ENCODE data around the gene TBC1D22A. TPM values are rescaled to one million over a fixed set of nuclear protein-coding genes. Genes with fewer than 3 reads are reported as not detected.
A peak's percentile ranks its signal among the peaks of the same experiment; 100 is the strongest.

The TBC1D22A gene
- total RNA-seq, 1 donor from 2014 or later: 34.1 TPM

DNA sequence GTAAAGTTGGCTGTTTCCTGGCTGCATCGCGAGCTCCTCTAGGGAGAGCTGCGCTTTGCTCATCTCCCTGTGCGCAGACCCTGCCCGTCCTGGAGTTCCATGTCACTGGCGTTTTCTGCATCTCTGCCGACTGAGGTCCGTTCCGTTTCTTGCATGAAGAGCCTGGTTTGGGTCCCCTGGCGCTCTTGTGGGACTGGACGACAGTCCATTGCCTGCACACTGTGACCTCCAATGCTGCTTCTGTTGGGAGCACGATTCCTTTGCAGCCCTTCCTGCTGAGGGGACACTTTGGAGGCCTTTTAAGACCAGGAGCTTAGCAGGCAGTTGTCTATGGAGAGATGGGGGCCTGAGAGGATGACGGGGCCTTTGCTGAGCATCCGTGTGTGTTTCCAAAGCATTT lies 90.3 kb downstream of the TBC1D22A start:
- Histone ChIP-seq H3K36me3 (peaks cover 13% of the 10 kb centered on the region), H3K27ac (no peak overlapping the region), H3K27me3 (ENCODE audit: low read depth) (no peaks in the 10 kb centered on the region), H3K9me3 (no peaks in the 10 kb centered on the region), H3K4me1 (no peaks in the 10 kb centered on the region), H3K4me3 (no peak overlapping the region)
- TF ChIP-seq, protein P1, sequence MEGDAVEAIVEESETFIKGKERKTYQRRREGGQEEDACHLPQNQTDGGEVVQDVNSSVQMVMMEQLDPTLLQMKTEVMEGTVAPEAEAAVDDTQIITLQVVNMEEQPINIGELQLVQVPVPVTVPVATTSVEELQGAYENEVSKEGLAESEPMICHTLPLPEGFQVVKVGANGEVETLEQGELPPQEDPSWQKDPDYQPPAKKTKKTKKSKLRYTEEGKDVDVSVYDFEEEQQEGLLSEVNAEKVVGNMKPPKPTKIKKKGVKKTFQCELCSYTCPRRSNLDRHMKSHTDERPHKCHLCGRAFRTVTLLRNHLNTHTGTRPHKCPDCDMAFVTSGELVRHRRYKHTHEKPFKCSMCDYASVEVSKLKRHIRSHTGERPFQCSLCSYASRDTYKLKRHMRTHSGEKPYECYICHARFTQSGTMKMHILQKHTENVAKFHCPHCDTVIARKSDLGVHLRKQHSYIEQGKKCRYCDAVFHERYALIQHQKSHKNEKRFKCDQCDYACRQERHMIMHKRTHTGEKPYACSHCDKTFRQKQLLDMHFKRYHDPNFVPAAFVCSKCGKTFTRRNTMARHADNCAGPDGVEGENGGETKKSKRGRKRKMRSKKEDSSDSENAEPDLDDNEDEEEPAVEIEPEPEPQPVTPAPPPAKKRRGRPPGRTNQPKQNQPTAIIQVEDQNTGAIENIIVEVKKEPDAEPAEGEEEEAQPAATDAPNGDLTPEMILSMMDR (IDR thresholded peaks at IDR 0.05): no peak
- ATAC-seq (no peak), DNase-seq (no peak)
- intact Hi-C loops (cut with DNase I): no loop called here

DNA sequence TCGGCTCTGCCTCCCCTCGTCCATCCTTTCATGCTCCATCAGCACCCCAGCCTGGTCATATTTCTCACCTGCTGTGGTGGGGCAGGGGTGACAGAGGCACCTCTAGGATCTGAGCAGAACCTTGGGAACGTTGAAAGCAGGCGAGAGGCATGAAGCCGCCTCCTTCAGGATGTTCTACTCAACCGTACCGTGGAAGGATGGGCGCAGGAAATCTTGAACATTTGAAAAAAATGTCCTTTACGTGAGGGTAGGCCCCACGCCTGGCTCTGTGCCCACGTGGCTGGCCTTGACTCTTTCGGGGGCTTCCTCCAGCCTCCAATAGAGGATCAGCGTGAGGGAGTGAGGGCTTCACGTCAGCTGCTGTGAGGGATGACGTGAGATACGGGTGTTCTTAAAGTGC lies 90.7 kb downstream of the TBC1D22A start:
- Histone ChIP-seq H3K27me3 (ENCODE audit: low read depth) (no peaks in the 10 kb centered on the region), H3K36me3 (peaks cover 13% of the 10 kb centered on the region), H3K4me3 (no peak overlapping the region), H3K4me1 (no peaks in the 10 kb centered on the region), H3K9me3 (no peaks in the 10 kb centered on the region), H3K27ac (no peak overlapping the region)
- TF ChIP-seq, protein P1 (IDR thresholded peaks at IDR 0.05): no peak
- ATAC-seq: no peak
- intact Hi-C loops (cut with DNase I): no loop called here
- no peak for DNase-seq

DNA sequence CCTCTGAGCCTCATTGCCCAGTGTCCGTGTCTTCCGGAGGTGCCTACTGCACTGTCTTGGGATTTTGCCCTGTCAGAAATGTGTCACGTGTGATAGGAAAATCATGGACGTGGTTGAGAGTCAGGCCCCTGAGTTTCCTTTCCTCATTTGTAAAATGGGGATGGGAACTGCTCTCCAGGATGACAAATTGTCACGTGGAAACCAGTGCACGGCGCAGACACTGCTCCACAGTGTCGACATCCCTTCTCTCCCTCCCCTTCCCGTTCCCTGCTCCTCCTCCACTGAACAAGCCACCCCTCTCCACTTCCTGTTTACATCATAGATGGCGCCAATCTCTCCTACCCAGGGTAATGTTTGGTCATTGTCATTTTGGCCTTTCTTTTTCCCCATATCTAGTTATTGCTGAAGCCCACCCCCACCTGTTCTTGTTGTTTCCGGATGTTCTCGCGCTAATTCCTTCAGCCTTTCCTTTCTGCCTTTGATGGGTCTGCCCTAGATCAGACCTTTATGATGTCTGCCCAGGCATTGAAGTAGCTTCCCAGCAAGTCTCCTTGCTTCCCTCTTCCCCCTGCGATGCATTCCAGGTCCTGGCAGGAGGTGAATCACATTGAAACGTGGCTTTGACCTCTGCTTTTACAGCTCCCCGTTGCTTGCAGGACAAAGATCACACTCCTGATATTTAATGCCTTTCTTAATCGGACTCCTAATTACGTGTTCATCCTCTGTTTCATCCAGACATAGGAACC lies 91.8 kb downstream of the TBC1D22A start:
- Histone ChIP-seq H3K4me1 (no peaks in the 10 kb centered on the region), H3K4me3 (peak overlapping the region; percentile 14), H3K27ac (peak overlapping the region; percentile 55), H3K36me3 (peaks cover 13% of the 10 kb centered on the region), H3K9me3 (no peaks in the 10 kb centered on the region), H3K27me3 (ENCODE audit: low read depth) (no peaks in the 10 kb centered on the region)
- ATAC-seq: peak; percentile 88 to 94
- intact Hi-C loops (cut with DNase I): no loop called here
- TF ChIP-seq, protein P1 (IDR thresholded peaks at IDR 0.05): no peak
- peak; percentile 76 for DNase-seq

DNA sequence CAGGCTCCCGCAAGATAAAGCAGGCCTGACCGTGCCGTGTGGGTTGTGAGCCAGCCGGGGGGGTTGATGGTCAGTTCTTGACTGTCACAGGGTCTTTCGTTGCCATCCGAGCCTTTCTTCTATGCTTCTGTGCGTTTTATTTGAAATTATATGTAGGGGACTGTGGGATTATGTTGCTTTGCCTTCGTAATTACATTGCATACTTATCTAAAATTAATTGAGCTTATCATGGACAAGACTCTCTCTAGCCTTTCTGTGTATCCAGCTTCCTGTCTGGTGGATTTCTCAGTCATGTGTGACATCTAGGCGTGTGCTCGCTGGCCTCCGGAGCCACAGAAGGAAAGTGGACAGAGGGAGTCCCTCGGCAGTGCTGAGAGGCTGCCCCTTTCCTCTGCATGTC lies 93.2 kb downstream of the TBC1D22A start:
- ATAC-seq: no peak
- peaks cover 11% of the 10 kb centered on the region for H3K36me3 ChIP-seq
- DNase-seq: no peak
- H3K4me3 ChIP-seq: no peak overlapping the region
- intact Hi-C loops (cut with DNase I): no loop called here
- no peak overlapping the region for H3K27ac ChIP-seq
- H3K27me3 ChIP-seq (ENCODE audit: low read depth): no peaks in the 10 kb centered on the region
- no peaks in the 10 kb centered on the region for H3K4me1 ChIP-seq
- H3K9me3 ChIP-seq: no peaks in the 10 kb centered on the region
- TF ChIP-seq, protein P1 (IDR thresholded peaks at IDR 0.05): no peak

DNA sequence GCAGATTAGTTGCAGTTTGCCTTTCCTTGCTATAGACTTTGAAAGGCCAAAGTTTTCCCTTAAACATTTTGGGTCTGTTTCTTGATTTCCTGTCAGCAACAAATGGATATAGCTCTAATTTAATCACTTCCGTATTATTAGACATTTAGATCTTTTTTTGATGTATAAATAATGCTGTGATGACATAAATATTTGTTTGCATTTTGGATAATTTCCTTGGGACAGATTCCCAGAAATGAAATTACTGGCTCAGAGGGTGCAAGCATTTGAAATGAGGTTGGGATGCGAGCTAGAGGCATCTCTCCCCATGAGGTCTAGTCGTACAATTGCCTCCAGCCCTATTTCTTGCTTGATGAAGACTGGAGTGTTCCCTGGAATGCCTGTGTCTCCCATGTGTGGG lies 94.2 kb downstream of the TBC1D22A start:
- H3K27me3 ChIP-seq (ENCODE audit: low read depth): no peaks in the 10 kb centered on the region
- peaks cover 7% of the 10 kb centered on the region for H3K36me3 ChIP-seq
- no peak for DNase-seq
- TF ChIP-seq, protein P1 (IDR thresholded peaks at IDR 0.05): no peak
- H3K4me1 ChIP-seq: no peaks in the 10 kb centered on the region
- no peak overlapping the region for H3K27ac ChIP-seq
- H3K4me3 ChIP-seq: no peak overlapping the region
- intact Hi-C loops (cut with DNase I): no loop called here
- ATAC-seq: no peak
- H3K9me3 ChIP-seq: no peaks in the 10 kb centered on the region

Measured in lower lobe of right lung (tissue), 2 donors.